CD4-positive, alpha-beta T cell (primary cell): ENCODE data around the gene MYL10. TPM values are rescaled to one million over a fixed set of nuclear protein-coding genes. Genes with fewer than 3 reads are reported as not detected.

Source experiments
- ATAC-seq: fragments of 200-7000 bp; cut with Tn5 transposase; one replicate; pipeline ENCODE4 v1.10.0; 2022; ENCODE audit warnings: mild to moderate bottlenecking; ENCODE audit not compliant: poor library complexity
- CTCF ChIA-PET: fragments of 350-600 bp; sonication (Branson Sonifier 250); formaldehyde crosslinking; loops from one replicate; lab custom pipeline; 2021; ENCODE audit warnings: antibody characterized with exemption, inconsistent platforms; lab: Charles Lee
- POLR2A ChIA-PET: fragments of 350-600 bp; sonication (Branson Sonifier 250); formaldehyde crosslinking; loops from one replicate; lab custom pipeline; 2021; ENCODE audit warnings: antibody characterized with exemption, inconsistent platforms; lab: Charles Lee
- DNase-seq, 14 experiments: peaks; one replicate each; pipeline ENCODE4 v3.0.0-alpha.2; 2013 to 2020; ENCODE audit warnings: mixed read lengths in 2 of 14
- H3K27ac ChIP-seq, 2 donors: one replicate each; pipeline versions ENCODE4 v1.5.1 to v1.7.0; 2013; ENCODE audit warnings: low read length in 2 of 2, low read depth in 1 of 2, mild to moderate bottlenecking in 1 of 2
- H3K27me3 ChIP-seq, 2 experiments: 1 replicate in 1 of 2; 2 replicates in 1 of 2; pipeline versions ENCODE4 v1.6.1 to v1.7.0; 2013; ENCODE audit warnings: low read length in 2 of 2, control low read depth in 1 of 2, mild to moderate bottlenecking in 1 of 2, moderate library complexity in 1 of 2; ENCODE audit not compliant: insufficient read depth in 2 of 2, control insufficient read depth in 1 of 2
- H3K36me3 ChIP-seq: one replicate; pipeline ENCODE4 v1.6.1; 2013; ENCODE audit warnings: low read length, control low read depth; ENCODE audit not compliant: insufficient read depth
- H3K4me1 ChIP-seq: one replicate; pipeline ENCODE4 v1.6.1; 2013; ENCODE audit warnings: low read length, control low read depth; ENCODE audit not compliant: insufficient read depth
- H3K4me3 ChIP-seq: one replicate; pipeline ENCODE4 v1.5.1; 2013; ENCODE audit warnings: mild to moderate bottlenecking, low read length, moderate library complexity
- H3K9me3 ChIP-seq, 2 experiments: 1 replicate in 1 of 2; 2 replicates in 1 of 2; pipeline versions ENCODE4 v1.6.1 to v1.7.0; 2013; ENCODE audit warnings: low read length in 2 of 2, mild to moderate bottlenecking in 2 of 2, control low read depth in 1 of 2, moderate library complexity in 1 of 2; ENCODE audit not compliant: control insufficient read depth in 1 of 2, insufficient read depth in 1 of 2
- H3K27ac Mint-ChIP-seq: one replicate; pipeline ENCODE4 v1.8.0; 2020; ENCODE audit warnings: mixed read lengths
- H3K27me3 Mint-ChIP-seq: one replicate; pipeline ENCODE4 v1.8.0; 2021; ENCODE audit warnings: mixed read lengths
- H3K36me3 Mint-ChIP-seq: one replicate; pipeline ENCODE4 v1.8.0; 2021; ENCODE audit warnings: low read depth, mixed read lengths
- H3K4me1 Mint-ChIP-seq: one replicate; pipeline ENCODE4 v1.8.0; 2021; ENCODE audit warnings: low read depth, mixed read lengths
- H3K4me3 Mint-ChIP-seq: one replicate; pipeline ENCODE4 v1.8.0; 2020; ENCODE audit warnings: mild to moderate bottlenecking, mixed read lengths
- H3K9me3 Mint-ChIP-seq: one replicate; pipeline ENCODE4 v1.8.0; 2020; ENCODE audit warnings: mixed read lengths
- intact Hi-C, 2 experiments: fragments of 100-400 bp; cut with DNase I in 1 of 2; cut with micrococcal nuclease in 1 of 2; formaldehyde crosslinking; loops; one replicate each; pipeline versions ENCODE4 v1.15.1 to v1.9.0; 2023 to 2025; cut with DNase I, micrococcal nuclease
- total RNA-seq, 174 experiments: library from RNA in 2 of 174; stranded (reverse) in 2 of 174; gene quantifications; one replicate each; pipeline ENCODE4 v1.2.3 and lab custom pipeline; 2021 to 2026
- TF ChIP-seq, protein P1 (sequence below): fragments of 200-600 bp; IDR thresholded peaks from one replicate; pipeline ENCODE4 v1.8.0; 2022; ENCODE audit warnings: antibody characterized with exemption, mild to moderate bottlenecking

Gene MYL10
- total RNA-seq, 2 experiments from 2014 or later = not detected

DNA sequence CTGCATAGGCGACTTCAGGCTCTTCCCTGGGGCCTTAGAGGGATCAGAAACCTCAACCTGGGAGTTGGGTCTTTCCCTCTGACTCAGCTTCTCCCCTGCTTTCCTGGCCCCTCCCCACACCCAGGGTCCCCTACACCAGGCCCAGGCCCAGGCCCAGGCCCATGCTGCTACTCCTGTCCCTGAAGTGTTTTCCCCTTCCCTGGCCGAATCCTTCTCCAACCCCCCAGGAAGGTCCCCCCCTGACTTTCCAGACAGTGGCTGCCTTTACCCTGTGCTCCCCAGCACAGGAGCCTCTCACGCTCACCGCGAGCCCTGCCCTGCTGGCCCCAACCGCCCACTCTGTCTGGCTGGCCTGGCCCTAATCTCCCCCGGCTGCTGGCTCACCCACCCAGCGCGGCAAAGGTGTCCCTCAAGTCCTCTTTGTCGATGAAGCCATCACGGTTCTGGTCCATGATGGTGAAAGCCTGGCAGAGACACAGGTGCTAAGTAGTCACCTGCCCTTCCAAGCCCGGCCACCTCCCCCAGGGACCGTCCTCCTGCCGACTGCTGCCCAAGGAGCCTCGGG, 6.4 kb downstream of the MYL10 start:
- no peak overlapping the region for H3K4me3 Mint-ChIP-seq
- DNase-seq (no peak), ATAC-seq (no peak)
- H3K9me3 Mint-ChIP-seq = no peaks in the 10 kb centered on the region
- H3K36me3 ChIP-seq = no peaks in the 10 kb centered on the region
- no peak overlapping the region for H3K27ac ChIP-seq
- ChIA-PET POLR2A (no interaction called here), CTCF (no interaction called here)
- peaks cover 0 to 8% of the 10 kb centered on the region in 2 experiments for H3K9me3 ChIP-seq
- intact Hi-C loops = no loop called here
- H3K36me3 Mint-ChIP-seq = no peaks in the 10 kb centered on the region
- peaks cover 21% of the 10 kb centered on the region for H3K27me3 Mint-ChIP-seq
- H3K4me3 ChIP-seq = no peak overlapping the region
- no peaks in the 10 kb centered on the region for H3K4me1 ChIP-seq
- H3K4me1 Mint-ChIP-seq = no peaks in the 10 kb centered on the region
- TF ChIP-seq, protein P1, sequence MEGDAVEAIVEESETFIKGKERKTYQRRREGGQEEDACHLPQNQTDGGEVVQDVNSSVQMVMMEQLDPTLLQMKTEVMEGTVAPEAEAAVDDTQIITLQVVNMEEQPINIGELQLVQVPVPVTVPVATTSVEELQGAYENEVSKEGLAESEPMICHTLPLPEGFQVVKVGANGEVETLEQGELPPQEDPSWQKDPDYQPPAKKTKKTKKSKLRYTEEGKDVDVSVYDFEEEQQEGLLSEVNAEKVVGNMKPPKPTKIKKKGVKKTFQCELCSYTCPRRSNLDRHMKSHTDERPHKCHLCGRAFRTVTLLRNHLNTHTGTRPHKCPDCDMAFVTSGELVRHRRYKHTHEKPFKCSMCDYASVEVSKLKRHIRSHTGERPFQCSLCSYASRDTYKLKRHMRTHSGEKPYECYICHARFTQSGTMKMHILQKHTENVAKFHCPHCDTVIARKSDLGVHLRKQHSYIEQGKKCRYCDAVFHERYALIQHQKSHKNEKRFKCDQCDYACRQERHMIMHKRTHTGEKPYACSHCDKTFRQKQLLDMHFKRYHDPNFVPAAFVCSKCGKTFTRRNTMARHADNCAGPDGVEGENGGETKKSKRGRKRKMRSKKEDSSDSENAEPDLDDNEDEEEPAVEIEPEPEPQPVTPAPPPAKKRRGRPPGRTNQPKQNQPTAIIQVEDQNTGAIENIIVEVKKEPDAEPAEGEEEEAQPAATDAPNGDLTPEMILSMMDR = no peak
- peaks cover 5 to 8% of the 10 kb centered on the region in 2 experiments for H3K27me3 ChIP-seq
- no peak overlapping the region for H3K27ac Mint-ChIP-seq

DNA sequence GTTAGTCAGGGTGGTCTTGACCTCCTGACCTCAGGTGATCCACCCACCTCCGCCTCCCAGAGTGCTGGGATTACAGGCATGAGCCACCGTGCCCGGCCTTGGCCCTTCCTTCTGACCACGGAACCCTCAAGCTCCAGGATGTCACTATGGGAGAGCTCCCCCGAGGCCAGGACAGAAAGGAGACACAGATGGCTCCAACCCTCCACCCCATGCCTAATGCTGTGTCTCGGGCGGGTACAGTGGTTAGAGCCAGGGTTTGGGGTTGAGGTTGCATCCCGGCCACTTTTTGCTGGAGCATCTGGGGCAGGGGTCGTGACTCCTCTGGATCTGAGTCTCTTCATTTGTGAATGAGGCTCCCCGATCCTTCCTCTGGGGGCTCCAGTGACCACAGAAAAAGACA, 8.1 kb downstream of the MYL10 start:
- intact Hi-C loops = no loop called here
- Histone ChIP-seq H3K27me3 (peaks cover 5 to 8% of the 10 kb centered on the region in 2 experiments), H3K9me3 (peaks cover 0 to 8% of the 10 kb centered on the region in 2 experiments), H3K27ac (no peak overlapping the region), H3K4me3 (no peak overlapping the region), H3K4me1 (no peaks in the 10 kb centered on the region), H3K36me3 (no peaks in the 10 kb centered on the region)
- no peaks in the 10 kb centered on the region for H3K9me3 Mint-ChIP-seq
- no peaks in the 10 kb centered on the region for H3K4me1 Mint-ChIP-seq
- DNase-seq (no peak), ATAC-seq (no peak)
- ChIA-PET CTCF (no interaction called here), POLR2A (no interaction called here)
- no peaks in the 10 kb centered on the region for H3K36me3 Mint-ChIP-seq
- peaks cover 18% of the 10 kb centered on the region for H3K27me3 Mint-ChIP-seq
- TF ChIP-seq, protein P1 = no peak
- no peak overlapping the region for H3K27ac Mint-ChIP-seq
- H3K4me3 Mint-ChIP-seq = no peak overlapping the region

DNA sequence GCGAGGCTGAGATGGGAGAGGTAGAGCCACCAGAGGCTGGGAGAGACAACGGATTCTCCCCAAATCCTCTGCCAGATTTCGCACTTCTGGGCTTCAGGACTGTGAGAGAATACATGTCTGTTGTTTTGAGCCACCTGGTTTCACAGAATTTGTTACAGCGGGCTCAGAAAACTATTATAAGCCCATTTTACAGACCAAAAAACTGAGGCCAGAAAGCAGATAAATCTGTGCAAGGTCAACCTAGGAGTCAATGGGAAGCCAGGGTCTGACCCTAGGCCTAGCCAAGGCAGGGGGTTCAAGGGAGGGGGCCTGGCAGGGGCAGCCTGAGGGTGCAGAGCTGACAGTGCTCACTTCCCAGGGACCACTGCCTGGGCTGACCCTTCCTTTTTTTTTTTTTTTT, 8.7 kb downstream of the MYL10 start:
- no peak for DNase-seq
- no peak overlapping the region for H3K4me3 Mint-ChIP-seq

More for the DNA sequence above, 8.7 kb downstream of the MYL10 start:
- peaks cover 0 to 8% of the 10 kb centered on the region in 2 experiments for H3K9me3 ChIP-seq
- TF ChIP-seq, protein P1 = no peak
- H3K4me1 ChIP-seq = no peaks in the 10 kb centered on the region
- H3K4me3 ChIP-seq = no peak overlapping the region
- Mint-ChIP-seq H3K9me3 (no peaks in the 10 kb centered on the region), H3K27ac (no peak overlapping the region), H3K27me3 (peaks cover 12% of the 10 kb centered on the region), H3K36me3 (no peaks in the 10 kb centered on the region), H3K4me1 (no peaks in the 10 kb centered on the region)
- CTCF ChIA-PET = no interaction called here
- H3K27me3 ChIP-seq = peaks cover 5 to 8% of the 10 kb centered on the region in 2 experiments
- no peak overlapping the region for H3K27ac ChIP-seq
- no peaks in the 10 kb centered on the region for H3K36me3 ChIP-seq
- intact Hi-C loops = no loop called here
- POLR2A ChIA-PET = no interaction called here
- ATAC-seq = no peak
